IMR-90 (cell line): ENCODE data around the gene FAM149A.

Experiments
- BHLHE40 ChIP-seq: fragments of 150-350 bp; IDR thresholded peaks from 2 replicates; pipeline ENCODE4 v1.6.1; 2016; ENCODE audit warnings: mild to moderate bottlenecking, low read depth, low read length
- CEBPB ChIP-seq: IDR thresholded peaks from 2 replicates; pipeline ENCODE4 v1.6.1; 2012; ENCODE audit warnings: low read depth, low read length, improper control_type of control experiment
- MAFK ChIP-seq: IDR thresholded peaks from 2 replicates; pipeline ENCODE4 v1.6.1; 2012; ENCODE audit warnings: low read depth, low read length, improper control_type of control experiment
- MXI1 ChIP-seq: IDR thresholded peaks from 2 replicates; pipeline ENCODE4 v1.6.1; 2012; ENCODE audit warnings: low read depth, mild to moderate bottlenecking, low read length, moderate library complexity, borderline replicate concordance
- NFE2L2 ChIP-seq: fragments of 150-350 bp; IDR thresholded peaks from 2 replicates; pipeline ENCODE4 v1.6.1; 2016; ENCODE audit warnings: low read depth, mild to moderate bottlenecking, low read length
- POLR2A ChIP-seq: IDR thresholded peaks from 2 replicates; pipeline ENCODE4 v1.6.1; 2012; ENCODE audit warnings: mild to moderate bottlenecking, low read depth, low read length
- RAD21 ChIP-seq: IDR thresholded peaks from 2 replicates; pipeline ENCODE4 v1.6.1; 2012; ENCODE audit warnings: low read length, improper control_type of control experiment
- SMC3 ChIP-seq: fragments of 150-350 bp; IDR thresholded peaks from 2 replicates; pipeline ENCODE4 v1.6.1; 2016; ENCODE audit warnings: low read depth, mild to moderate bottlenecking, antibody characterized with exemption, low read length, moderate library complexity
- USF2 ChIP-seq: fragments of 150-350 bp; IDR thresholded peaks from 2 replicates; pipeline ENCODE4 v1.6.1; 2017; ENCODE audit warnings: mild to moderate bottlenecking, antibody characterized with exemption, low read length, low read depth
- TF ChIP-seq, protein P1 (sequence below): conservative IDR thresholded peaks from 2 replicates; pipeline ENCODE4 v1.5.1; 2012; ENCODE audit warnings: mild to moderate bottlenecking, low read depth, low read length, improper control_type of control experiment

DNA sequence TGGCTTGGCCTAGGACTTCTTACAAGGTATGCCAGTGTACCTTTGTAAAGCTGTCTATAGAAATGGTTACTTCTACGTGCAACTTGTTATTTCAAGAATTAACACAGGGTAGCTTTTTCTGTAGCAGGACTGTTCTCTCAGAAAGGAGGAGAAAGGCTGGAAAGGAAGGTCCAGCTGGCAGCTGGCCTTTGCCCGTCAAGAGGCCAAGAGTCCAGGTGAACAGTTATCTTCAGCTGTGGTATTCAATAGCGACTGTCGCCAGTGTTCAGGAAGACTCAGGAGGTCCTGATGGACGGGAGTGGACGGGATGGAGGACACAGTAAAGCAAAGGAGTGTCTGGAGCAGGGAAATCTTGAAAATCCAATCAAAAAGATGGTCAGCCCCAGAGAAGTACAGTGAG lies 91.6 kb downstream of the FAM149A start:
- TF ChIP-seq, protein P1, sequence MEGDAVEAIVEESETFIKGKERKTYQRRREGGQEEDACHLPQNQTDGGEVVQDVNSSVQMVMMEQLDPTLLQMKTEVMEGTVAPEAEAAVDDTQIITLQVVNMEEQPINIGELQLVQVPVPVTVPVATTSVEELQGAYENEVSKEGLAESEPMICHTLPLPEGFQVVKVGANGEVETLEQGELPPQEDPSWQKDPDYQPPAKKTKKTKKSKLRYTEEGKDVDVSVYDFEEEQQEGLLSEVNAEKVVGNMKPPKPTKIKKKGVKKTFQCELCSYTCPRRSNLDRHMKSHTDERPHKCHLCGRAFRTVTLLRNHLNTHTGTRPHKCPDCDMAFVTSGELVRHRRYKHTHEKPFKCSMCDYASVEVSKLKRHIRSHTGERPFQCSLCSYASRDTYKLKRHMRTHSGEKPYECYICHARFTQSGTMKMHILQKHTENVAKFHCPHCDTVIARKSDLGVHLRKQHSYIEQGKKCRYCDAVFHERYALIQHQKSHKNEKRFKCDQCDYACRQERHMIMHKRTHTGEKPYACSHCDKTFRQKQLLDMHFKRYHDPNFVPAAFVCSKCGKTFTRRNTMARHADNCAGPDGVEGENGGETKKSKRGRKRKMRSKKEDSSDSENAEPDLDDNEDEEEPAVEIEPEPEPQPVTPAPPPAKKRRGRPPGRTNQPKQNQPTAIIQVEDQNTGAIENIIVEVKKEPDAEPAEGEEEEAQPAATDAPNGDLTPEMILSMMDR, result no peak
- TF ChIP-seq POLR2A, result no peak
- TF ChIP-seq SMC3, result no peak
- TF ChIP-seq MXI1, result no peak
- TF ChIP-seq USF2, result no peak
- TF ChIP-seq BHLHE40, result no peak
- no peak for TF ChIP-seq CEBPB
- TF ChIP-seq RAD21, result no peak
- TF ChIP-seq MAFK, result no peak
- no peak for TF ChIP-seq NFE2L2
